GM19025 (cell line): ENCODE measurements around the gene ANO7.

Experiments used
- ATAC-seq: cut with Tn5 transposase; IDR thresholded peaks from one replicate; pipeline ENCODE4 v1.9.1; 2021; ENCODE audit warnings: mild to moderate bottlenecking, low read depth, moderate library complexity; ENCODE audit not compliant: unreplicated experiment

ANO7 gene

GRCh38 chr2:241268716-241269445 lies 80.4 kb downstream of the ANO7 start:
- ATAC-seq = no peak

- ATAC-seq = no peak
Measured at GRCh38 chr2:241269707-241270520, 81.4 kb downstream of the ANO7 start.

DNA sequence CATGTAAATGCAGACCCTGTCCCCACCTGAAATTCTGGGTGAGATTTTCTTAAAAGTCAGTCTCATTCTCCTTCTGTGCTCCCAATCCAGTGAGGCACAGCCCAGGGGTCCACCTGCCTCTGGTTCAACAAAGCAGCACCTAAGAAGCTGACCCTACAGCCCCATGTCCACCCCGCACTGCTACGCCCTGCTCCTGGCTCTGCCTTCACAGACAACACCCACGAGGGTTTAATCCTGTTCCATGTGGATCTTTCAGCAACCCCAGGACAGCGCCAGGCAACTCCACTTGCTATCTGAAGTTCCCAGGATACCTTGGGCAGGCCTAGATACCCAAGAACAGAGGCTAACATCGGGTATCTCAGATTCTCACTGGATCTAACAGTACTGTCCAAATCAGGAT lies 82.1 kb downstream of the ANO7 start:
- ATAC-seq = no peak

DNA sequence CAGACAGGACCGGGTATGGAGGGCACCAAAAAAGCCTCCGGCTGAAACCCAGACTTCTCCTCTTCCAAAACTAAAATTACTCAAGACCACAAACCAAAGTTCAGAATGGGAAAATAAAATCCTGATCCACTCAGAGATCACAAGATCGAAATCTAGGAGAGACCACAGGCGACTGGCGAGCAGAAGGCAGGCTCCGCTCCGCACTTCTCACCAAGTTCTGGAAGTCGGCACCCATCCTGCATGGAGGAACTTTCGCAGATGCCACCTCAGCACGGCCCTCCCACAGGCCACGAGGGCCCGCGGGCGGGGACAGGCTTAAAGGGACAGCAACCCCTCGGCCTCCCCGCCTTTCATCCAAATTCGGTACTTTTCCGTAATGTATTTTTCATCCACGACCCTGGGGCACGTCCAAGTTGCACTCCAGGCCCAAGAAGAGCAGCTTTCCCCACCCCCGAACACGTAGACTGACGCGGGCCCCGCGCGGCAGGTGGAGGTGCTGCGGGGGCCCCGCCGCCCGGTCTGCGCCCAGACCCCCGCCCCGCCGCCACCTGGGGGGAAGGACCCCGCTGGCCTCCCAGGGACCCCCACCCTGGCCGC lies 83.3 kb downstream of the ANO7 start:
- peak; percentile 42 for ATAC-seq

GRCh38 chr2:241272303-241273209 lies 84.1 kb downstream of the ANO7 start:
- peak; percentile 58 for ATAC-seq

GRCh38 chr2:241273210-241274020 lies 84.9 kb downstream of the ANO7 start:
- no peak for ATAC-seq

DNA sequence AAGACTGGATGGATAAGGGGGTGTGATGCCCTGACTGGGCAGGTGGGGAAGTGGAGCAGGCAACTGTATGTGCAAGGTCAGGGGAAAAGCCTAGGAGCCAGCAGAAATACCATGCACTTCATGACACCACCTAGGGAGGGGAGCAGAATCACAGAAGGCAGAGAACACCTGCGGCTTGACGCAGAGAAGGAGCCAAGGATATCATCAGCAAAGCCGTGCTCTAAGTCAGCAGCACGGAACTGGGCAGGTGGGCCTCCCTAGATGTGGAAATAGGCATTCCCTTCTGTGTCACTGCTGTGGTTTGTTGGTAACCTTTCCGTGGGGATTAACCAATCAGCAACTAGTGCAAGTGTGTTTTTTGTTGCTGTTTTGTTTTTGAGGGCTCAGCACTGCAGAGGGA lies 85.7 kb downstream of the ANO7 start:
- ATAC-seq = no peak
